Ovary (tissue), 3 donors: ENCODE measurements around the gene BTF3.

Experiments
- EP300 ChIP-seq: sonication (generic); formaldehyde crosslinking; IDR thresholded peaks from one replicate; pipeline ENCODE4 v1.6.1; 2017; ENCODE audit warnings: antibody characterized with exemption
- POLR2A ChIP-seq: fragments of 450-650 bp; IDR thresholded peaks from one replicate; pipeline ENCODE4 v1.6.1; 2017; ENCODE audit warnings: antibody characterized with exemption, mild to moderate bottlenecking, moderate library complexity
- TF ChIP-seq, protein P1 (sequence below), 3 donors: fragments of 450-650 bp in 2 of 3; fragments of 200-600 bp in 1 of 3; IDR thresholded peaks; one replicate each; pipeline versions ENCODE4 v1.5.1 to v1.8.0; 2016 to 2022; ENCODE audit warnings: antibody characterized with exemption in 3 of 3, mild to moderate bottlenecking in 1 of 3
- donor health status: DM: no; HTN: no; CAD: no.

DNA sequence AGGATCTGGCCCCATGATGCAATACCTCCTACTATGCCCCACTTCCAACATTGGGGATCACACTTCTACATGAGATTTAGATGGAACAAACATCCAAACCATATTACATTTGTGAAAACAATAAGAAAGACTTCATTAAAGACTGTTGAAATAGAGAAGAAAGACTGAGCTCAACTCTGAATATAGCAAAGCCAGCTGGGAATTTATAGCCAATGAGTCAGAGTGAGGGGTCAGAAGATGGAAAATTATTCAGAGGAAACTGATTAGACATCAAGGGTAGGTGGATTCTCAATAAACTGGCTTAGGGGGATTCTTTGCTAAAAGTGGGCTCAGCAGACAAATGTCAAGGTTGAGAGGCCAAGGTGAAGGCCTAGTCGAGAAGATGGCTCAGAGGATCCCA, 25.6 kb downstream of the BTF3 start:
- TF ChIP-seq, protein P1, sequence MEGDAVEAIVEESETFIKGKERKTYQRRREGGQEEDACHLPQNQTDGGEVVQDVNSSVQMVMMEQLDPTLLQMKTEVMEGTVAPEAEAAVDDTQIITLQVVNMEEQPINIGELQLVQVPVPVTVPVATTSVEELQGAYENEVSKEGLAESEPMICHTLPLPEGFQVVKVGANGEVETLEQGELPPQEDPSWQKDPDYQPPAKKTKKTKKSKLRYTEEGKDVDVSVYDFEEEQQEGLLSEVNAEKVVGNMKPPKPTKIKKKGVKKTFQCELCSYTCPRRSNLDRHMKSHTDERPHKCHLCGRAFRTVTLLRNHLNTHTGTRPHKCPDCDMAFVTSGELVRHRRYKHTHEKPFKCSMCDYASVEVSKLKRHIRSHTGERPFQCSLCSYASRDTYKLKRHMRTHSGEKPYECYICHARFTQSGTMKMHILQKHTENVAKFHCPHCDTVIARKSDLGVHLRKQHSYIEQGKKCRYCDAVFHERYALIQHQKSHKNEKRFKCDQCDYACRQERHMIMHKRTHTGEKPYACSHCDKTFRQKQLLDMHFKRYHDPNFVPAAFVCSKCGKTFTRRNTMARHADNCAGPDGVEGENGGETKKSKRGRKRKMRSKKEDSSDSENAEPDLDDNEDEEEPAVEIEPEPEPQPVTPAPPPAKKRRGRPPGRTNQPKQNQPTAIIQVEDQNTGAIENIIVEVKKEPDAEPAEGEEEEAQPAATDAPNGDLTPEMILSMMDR (IDR thresholded peaks at IDR 0.05), result no peak
- TF ChIP-seq POLR2A (no peak), EP300 (no peak)
